IMR-90 (cell line): ENCODE results near the gene ABCB1. TPM values are rescaled to one million over a fixed set of nuclear protein-coding genes. Genes with fewer than 3 reads are reported as not detected.

Experiments
- ATAC-seq: fragments of 200-7000 bp; cut with Tn5 transposase; 2 replicates; pipeline ENCODE4 v1.9.1; 2020; ENCODE audit warnings: low read depth, mild to moderate bottlenecking, moderate library complexity
- BruUV-seq: library from RNA; stranded (reverse); fragments of 400-500 nt; replicated peaks from 2 replicates; lab custom pipeline; 2021; lab: Mats Ljungman, UMichigan
- CTCF ChIA-PET: fragments of 300-600 bp; formaldehyde crosslinking; extraction: SDS; loops from one replicate; lab custom pipeline; 2021; ENCODE audit warnings: antibody characterized with exemption; lab: Yijun Ruan, JAX
- POLR2A ChIA-PET: fragments of 300-600 bp; sonication (Branson Sonifier 250); formaldehyde crosslinking; loops from one replicate; lab custom pipeline; 2022; ENCODE audit warnings: antibody characterized with exemption; ENCODE audit not compliant: unreplicated experiment; lab: Charles Lee
- DNase-seq: peaks from one replicate; pipeline ENCODE4 v3.0.0; 2013
- H2AFZ ChIP-seq: replicated peaks from 2 replicates; pipeline ENCODE3; 2013; ENCODE audit warnings: low read length, mild to moderate bottlenecking; ENCODE audit not compliant: poor library complexity
- H2AK5ac ChIP-seq: 2 replicates; pipeline ENCODE4 v1.6.1; 2013; ENCODE audit warnings: low read depth, low read length, inconsistent platforms
- H2AK9ac ChIP-seq: replicated peaks from 2 replicates; pipeline ENCODE3; 2013; ENCODE audit warnings: mild to moderate bottlenecking, low read depth, low read length, moderate library complexity; ENCODE audit not compliant: poor library complexity
- H2BK120ac ChIP-seq: 2 replicates; pipeline ENCODE4 v1.6.1; 2013; ENCODE audit warnings: low read depth, low read length, inconsistent platforms
- H2BK15ac ChIP-seq: 3 replicates; pipeline ENCODE4 v1.6.1; 2013; ENCODE audit warnings: low read depth, low read length, inconsistent platforms
- H2BK20ac ChIP-seq: 2 replicates; pipeline ENCODE4 v1.6.1; 2013; ENCODE audit warnings: low read depth, mild to moderate bottlenecking, inconsistent platforms, low read length, moderate library complexity
- H2BK5ac ChIP-seq: 2 replicates; pipeline ENCODE4 v1.6.1; 2013; ENCODE audit warnings: mild to moderate bottlenecking, low read depth, low read length, inconsistent platforms; ENCODE audit not compliant: poor library complexity, severe bottlenecking
- H3K14ac ChIP-seq: replicated peaks from 2 replicates; pipeline ENCODE4 v1.6.1; 2013; ENCODE audit warnings: low read depth, low read length, inconsistent platforms
- H3K18ac ChIP-seq: 2 replicates; pipeline ENCODE4 v1.6.1; 2013; ENCODE audit warnings: low read depth, low read length, control low read depth
- H3K23ac ChIP-seq: 2 replicates; pipeline ENCODE4 v1.6.1; 2013; ENCODE audit warnings: low read depth, low read length, inconsistent platforms
- H3K27ac ChIP-seq: 2 replicates; pipeline ENCODE4 v1.5.1; 2013; ENCODE audit warnings: mild to moderate bottlenecking, control low read depth, low read length; ENCODE audit not compliant: insufficient read depth
- H3K27me3 ChIP-seq: 2 replicates; pipeline ENCODE4 v1.6.1; 2013; ENCODE audit warnings: low read length; ENCODE audit not compliant: control insufficient read depth, insufficient read depth
- H3K36me3 ChIP-seq: 2 replicates; pipeline ENCODE4 v1.6.1; 2013; ENCODE audit warnings: low read length, mixed read lengths; ENCODE audit not compliant: control insufficient read depth, insufficient read depth
- H3K4ac ChIP-seq: 2 replicates; pipeline ENCODE4 v1.6.1; 2013; ENCODE audit warnings: low read depth, low read length, inconsistent platforms
- H3K4me1 ChIP-seq: 2 replicates; pipeline ENCODE4 v1.6.1; 2013; ENCODE audit warnings: low read length, mixed read lengths; ENCODE audit not compliant: control insufficient read depth, insufficient read depth
- H3K4me2 ChIP-seq: 2 replicates; pipeline ENCODE4 v1.6.1; 2013; ENCODE audit warnings: low read depth, mild to moderate bottlenecking, control low read depth, low read length, moderate library complexity
- H3K4me3 ChIP-seq: 2 replicates; pipeline ENCODE4 v1.5.1; 2013; ENCODE audit warnings: low read depth, mild to moderate bottlenecking, control low read depth, low read length, moderate library complexity; ENCODE audit not compliant: insufficient read depth
- H3K56ac ChIP-seq: 2 replicates; pipeline ENCODE4 v1.6.1; 2013; ENCODE audit warnings: low read length, inconsistent platforms; ENCODE audit not compliant: insufficient read depth; ENCODE audit errors: extremely low read depth
- H3K79me1 ChIP-seq, 2 experiments: 2 replicates each; pipeline ENCODE4 v1.6.1; 2013; ENCODE audit warnings: low read length in 2 of 2, inconsistent platforms in 1 of 2, low read depth in 1 of 2
- H3K9ac ChIP-seq: 2 replicates; pipeline ENCODE4 v1.6.1; 2013; ENCODE audit warnings: low read depth, low read length, control low read depth
- H3K9me1 ChIP-seq: 2 replicates; pipeline ENCODE4 v1.6.1; 2013; ENCODE audit warnings: low read length, inconsistent platforms; ENCODE audit not compliant: insufficient read depth
- H3K9me3 ChIP-seq: 2 replicates; pipeline ENCODE4 v1.6.1; 2013; ENCODE audit warnings: low read length; ENCODE audit not compliant: control insufficient read depth, insufficient read depth
- H4K20me1 ChIP-seq: 2 replicates; pipeline ENCODE4 v1.6.1; 2013; ENCODE audit warnings: low read length, inconsistent platforms; ENCODE audit not compliant: insufficient read depth
- H4K5ac ChIP-seq: 2 replicates; pipeline ENCODE4 v1.6.1; 2013; ENCODE audit warnings: mild to moderate bottlenecking, low read depth, low read length, control low read depth
- H4K8ac ChIP-seq, 2 experiments: 2 replicates each; pipeline ENCODE4 v1.6.1; 2013; ENCODE audit warnings: low read depth in 2 of 2, low read length in 2 of 2, control low read depth in 1 of 2, inconsistent platforms in 1 of 2
- H4K91ac ChIP-seq: 2 replicates; pipeline ENCODE4 v1.6.1; 2013; ENCODE audit warnings: low read depth, low read length, inconsistent platforms; ENCODE audit not compliant: insufficient read depth
- CEBPB ChIP-seq: IDR thresholded peaks from 2 replicates; pipeline ENCODE4 v1.6.1; 2012; ENCODE audit warnings: low read depth, low read length, improper control_type of control experiment
- CHD1 ChIP-seq: IDR thresholded peaks from 2 replicates; pipeline ENCODE4 v1.6.1; 2012; ENCODE audit warnings: low read depth, low read length, improper control_type of control experiment
- CTCF ChIP-seq: conservative IDR thresholded peaks from 2 replicates; pipeline ENCODE4 v1.5.1; 2012; ENCODE audit warnings: mild to moderate bottlenecking, low read depth, low read length, improper control_type of control experiment
- FOS ChIP-seq: fragments of 150-350 bp; IDR thresholded peaks from 2 replicates; pipeline ENCODE4 v1.6.1; 2016; ENCODE audit warnings: low read depth, low read length
- MAFK ChIP-seq: IDR thresholded peaks from 2 replicates; pipeline ENCODE4 v1.6.1; 2012; ENCODE audit warnings: low read depth, low read length, improper control_type of control experiment
- MAZ ChIP-seq: IDR thresholded peaks from 2 replicates; pipeline ENCODE4 v1.6.1; 2012; ENCODE audit warnings: low read depth, mild to moderate bottlenecking, low read length, improper control_type of control experiment, moderate library complexity, borderline replicate concordance
- NFE2L2 ChIP-seq: fragments of 150-350 bp; IDR thresholded peaks from 2 replicates; pipeline ENCODE4 v1.6.1; 2016; ENCODE audit warnings: low read depth, mild to moderate bottlenecking, low read length
- SMC3 ChIP-seq: fragments of 150-350 bp; IDR thresholded peaks from 2 replicates; pipeline ENCODE4 v1.6.1; 2016; ENCODE audit warnings: low read depth, mild to moderate bottlenecking, antibody characterized with exemption, low read length, moderate library complexity
- USF2 ChIP-seq: fragments of 150-350 bp; IDR thresholded peaks from 2 replicates; pipeline ENCODE4 v1.6.1; 2017; ENCODE audit warnings: mild to moderate bottlenecking, antibody characterized with exemption, low read length, low read depth
- WGBS, 2 experiments: methylation state at CpG; one replicate each; pipeline versions ENCODE4 v1.1.5 to v1.1.7; 2013; ENCODE audit warnings: missing lambda C conversion rate in 2 of 2; ENCODE audit not compliant: insufficient read length in 1 of 2; ENCODE audit errors: extremely low coverage in 2 of 2; 5-methylcytosine and 5-hydroxymethylcytosine counted together
- dilution Hi-C: fragments of 300-500 bp; cut with HindIII; formaldehyde crosslinking; loops from one replicate; pipeline ENCODE4 v1.14.3; 2018; ENCODE audit warnings: low sequenced_read_pairs; ENCODE audit not compliant: unreplicated experiment
- in situ Hi-C: fragments of 300-500 bp; cut with MboI; formaldehyde crosslinking; loops from 3 replicates; pipeline ENCODE4 v1.14.3; 2019; ENCODE audit warnings: low sequenced_read_pairs, inconsistent platforms, mixed read lengths
- intact Hi-C: fragments of 100-400 bp; cut with micrococcal nuclease; formaldehyde crosslinking; loops from 2 replicates; pipeline ENCODE4 v1.10.0; 2022
- polyA plus RNA-seq, 3 experiments: library from polyadenylated mRNA; depleted of rRNA; stranded (reverse); fragments of >200 nt; gene quantifications; 2 replicates each; pipeline ENCODE4 v1.2.3, GENCODE V29; 2012; ENCODE audit warnings: low replicate concordance in 1 of 3
- total RNA-seq: library from RNA; depleted of rRNA; stranded (reverse); fragments of >200 nt; gene quantifications from 2 replicates; pipeline ENCODE4 v1.2.3, GENCODE V29; 2012

The ABCB1 gene
- total and polyA plus RNA-seq, 2 of the 4 experiments (the other 2 are of a cell fraction): 0.80 to 0.90 TPM

GRCh38 chr7:87513735-87514335 is 86.8 kb downstream of the ABCB1 start:
- Histone ChIP-seq H2AK5ac (no peak overlapping the region), H4K91ac (no peak overlapping the region), H3K14ac (no peak overlapping the region), H3K9me1 (no peaks in the 10 kb centered on the region), H3K79me1 (no peaks in the 10 kb centered on the region), H3K9ac (no peak overlapping the region), H3K56ac (no peak overlapping the region), H4K8ac (no peak overlapping the region), H3K18ac (no peak overlapping the region), H3K27ac (no peak overlapping the region), H3K4me1 (no peaks in the 10 kb centered on the region), H3K4me3 (no peak overlapping the region), H2BK20ac (no peak overlapping the region), H2AFZ (no peak overlapping the region), H3K36me3 (no peaks in the 10 kb centered on the region), H3K23ac (no peak overlapping the region), H3K4me2 (no peak overlapping the region), H3K27me3 (no peaks in the 10 kb centered on the region), H2BK5ac (no peak overlapping the region), H3K4ac (no peak overlapping the region), H2AK9ac (no peak overlapping the region), H4K5ac (no peak overlapping the region), H2BK15ac (no peak overlapping the region), H3K9me3 (no peaks in the 10 kb centered on the region), H4K20me1 (no peaks in the 10 kb centered on the region), H2BK120ac (no peak overlapping the region)
- in situ Hi-C loops: no loop called here
- no TSS peak for BruUV-seq
- no peak for ATAC-seq
- 70% methylated on average over 2 of the region's 5 CpGs; no CpG with 5 or more reads in 1 of the 2 experiments for WGBS, 2 experiments
- no peak for DNase-seq
- intact Hi-C loops: no loop called here
- TF ChIP-seq MAZ (no peak), USF2 (no peak), CTCF (no peak), SMC3 (no peak), CEBPB (no peak), FOS (no peak), NFE2L2 (no peak), CHD1 (no peak), MAFK (no peak)
- CTCF ChIA-PET: no interaction called here
- dilution Hi-C loops: no loop called here
- POLR2A ChIA-PET: no interaction called here
